ENCODE results near the gene GALNTL6.

GRCh38 chr4:172125443-172125842 lies 312.2 kb downstream of the GALNTL6 start:
- TF ChIP-seq, protein P1, sequence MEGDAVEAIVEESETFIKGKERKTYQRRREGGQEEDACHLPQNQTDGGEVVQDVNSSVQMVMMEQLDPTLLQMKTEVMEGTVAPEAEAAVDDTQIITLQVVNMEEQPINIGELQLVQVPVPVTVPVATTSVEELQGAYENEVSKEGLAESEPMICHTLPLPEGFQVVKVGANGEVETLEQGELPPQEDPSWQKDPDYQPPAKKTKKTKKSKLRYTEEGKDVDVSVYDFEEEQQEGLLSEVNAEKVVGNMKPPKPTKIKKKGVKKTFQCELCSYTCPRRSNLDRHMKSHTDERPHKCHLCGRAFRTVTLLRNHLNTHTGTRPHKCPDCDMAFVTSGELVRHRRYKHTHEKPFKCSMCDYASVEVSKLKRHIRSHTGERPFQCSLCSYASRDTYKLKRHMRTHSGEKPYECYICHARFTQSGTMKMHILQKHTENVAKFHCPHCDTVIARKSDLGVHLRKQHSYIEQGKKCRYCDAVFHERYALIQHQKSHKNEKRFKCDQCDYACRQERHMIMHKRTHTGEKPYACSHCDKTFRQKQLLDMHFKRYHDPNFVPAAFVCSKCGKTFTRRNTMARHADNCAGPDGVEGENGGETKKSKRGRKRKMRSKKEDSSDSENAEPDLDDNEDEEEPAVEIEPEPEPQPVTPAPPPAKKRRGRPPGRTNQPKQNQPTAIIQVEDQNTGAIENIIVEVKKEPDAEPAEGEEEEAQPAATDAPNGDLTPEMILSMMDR (IDR thresholded peaks at IDR 0.05 in 2 of 3, conservative IDR thresholded peaks at IDR 0.05 in 1 of 3; ENCODE audit: insufficient read depth in 2 of 3, low read depth in 1 of 3, low read length in 3 of 3) = no peak
- TF ChIP-seq ARID1B (IDR thresholded peaks at IDR 0.05) (no peak), MAX (CRISPR knock-in tag; IDR thresholded peaks at IDR 0.05) (no peak), MYC (IDR thresholded peaks at IDR 0.05; ENCODE audit: low read depth, low read length) (no peak), MYC (CRISPR knock-in tag; IDR thresholded peaks at IDR 0.05; ENCODE audit: borderline replicate concordance, low read depth) (no peak), HOXB6 (CRISPR knock-in tag; IDR thresholded peaks at IDR 0.05; ENCODE audit: borderline replicate concordance) (no peak), ZNF253 (CRISPR knock-in tag; conservative IDR thresholded peaks at IDR 0.05) (no peak), ZNF239 (CRISPR knock-in tag; IDR thresholded peaks at IDR 0.05) (no peak)
- TF ChIP-seq, protein P2, sequence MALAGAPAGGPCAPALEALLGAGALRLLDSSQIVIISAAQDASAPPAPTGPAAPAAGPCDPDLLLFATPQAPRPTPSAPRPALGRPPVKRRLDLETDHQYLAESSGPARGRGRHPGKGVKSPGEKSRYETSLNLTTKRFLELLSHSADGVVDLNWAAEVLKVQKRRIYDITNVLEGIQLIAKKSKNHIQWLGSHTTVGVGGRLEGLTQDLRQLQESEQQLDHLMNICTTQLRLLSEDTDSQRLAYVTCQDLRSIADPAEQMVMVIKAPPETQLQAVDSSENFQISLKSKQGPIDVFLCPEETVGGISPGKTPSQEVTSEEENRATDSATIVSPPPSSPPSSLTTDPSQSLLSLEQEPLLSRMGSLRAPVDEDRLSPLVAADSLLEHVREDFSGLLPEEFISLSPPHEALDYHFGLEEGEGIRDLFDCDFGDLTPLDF (CRISPR knock-in tag; IDR thresholded peaks at IDR 0.05) = no peak

Measured in K562 (cell line).